Prostate gland (tissue), 2 donors: ENCODE measurements around the gene FOXC2. TPM values are rescaled to one million over a fixed set of nuclear protein-coding genes. Genes with fewer than 3 reads are reported as not detected.

ENCODE experiments used
- DNase-seq: peaks from one replicate; pipeline ENCODE4 v3.0.0-alpha.2; 2019; ENCODE audit warnings: low spot score
- H3K27ac ChIP-seq, 2 donors: fragments of 200-600 bp; sonication (generic); 2 replicates each; pipeline ENCODE4 v1.5.1; 2017 to 2019
- H3K27me3 ChIP-seq: fragments of 200-600 bp; sonication (generic); replicated peaks from 2 replicates; pipeline ENCODE4 v1.5.1; 2019; ENCODE audit not compliant: insufficient read depth
- H3K36me3 ChIP-seq, 2 donors: fragments of 200-600 bp; sonication (generic); 1 replicate in 1 of 2; 2 replicates in 1 of 2; pipeline versions ENCODE4 v1.5.1 to v1.8.1; 2017 to 2019
- H3K4me1 ChIP-seq: fragments of 200-600 bp; sonication (generic); replicated peaks from 2 replicates; pipeline ENCODE4 v1.5.1; 2019
- H3K4me3 ChIP-seq, 2 donors: fragments of 200-600 bp; sonication (generic); 2 replicates each; pipeline ENCODE4 v1.5.1; 2017 to 2019
- H3K9me3 ChIP-seq: fragments of 200-600 bp; sonication (generic); 2 replicates; pipeline ENCODE4 v1.5.1; 2017
- CTCF ChIP-seq, 4 experiments: fragments of 200-600 bp in 2 of 4; fragments of 450-650 bp in 2 of 4; sonication (generic) in 2 of 4; IDR thresholded peaks; 1 replicate in 3 of 4; 2 replicates in 1 of 4; pipeline ENCODE4 v1.5.1; 2016 to 2019; ENCODE audit warnings: antibody characterized with exemption in 4 of 4, mild to moderate bottlenecking in 2 of 4, moderate library complexity in 2 of 4
- POLR2A ChIP-seq: fragments of 450-650 bp; IDR thresholded peaks from one replicate; pipeline ENCODE4 v1.6.1; 2016; ENCODE audit warnings: antibody characterized with exemption, mild to moderate bottlenecking
- POLR2AphosphoS5 ChIP-seq: sonication (generic); formaldehyde crosslinking; IDR thresholded peaks from one replicate; pipeline ENCODE4 v1.6.1; 2017; ENCODE audit warnings: antibody characterized with exemption
- WGBS: methylation state at CpG from one replicate; pipeline ENCODE4 v1.1.5; 2018; 5-methylcytosine and 5-hydroxymethylcytosine counted together
- intact Hi-C: fragments of 100-400 bp; cut with DNase I; formaldehyde crosslinking; loops from one replicate; pipeline ENCODE4 v1.14.2; 2022
- total RNA-seq, 2 donors: library from RNA; depleted of rRNA; stranded (reverse); fragments of >200 nt; gene quantifications; one replicate each; pipeline ENCODE4 v1.1.0, GENCODE V29; 2016

The FOXC2 gene
- total RNA-seq, 2 donors from 2014 or later = 0.41 to 6.5 TPM

GRCh38 chr16:86570558-86571529 is 4.2 kb downstream of the FOXC2 start:
- intact Hi-C loops = no loop called here
- no peak overlapping the region for H3K27ac ChIP-seq

GRCh38 chr16:86571530-86571915 is 4.9 kb downstream of the FOXC2 start:
- intact Hi-C loops = no loop called here
- peaks cover 41% of the 10 kb centered on the region for H3K27me3 ChIP-seq

More at GRCh38 chr16:86570558-86571529, 4.2 kb downstream of the FOXC2 start:
- TF ChIP-seq POLR2A = no peak
- TF ChIP-seq POLR2AphosphoS5 = no peak
- no peak for TF ChIP-seq CTCF (IDR thresholded peaks at IDR 0.05)
- WGBS = 91% methylated on average over 28 of the region's 28 CpGs
- Histone ChIP-seq H3K4me1 (no peaks in the 10 kb centered on the region), H3K36me3 (no peaks in the 10 kb centered on the region), H3K4me3 (no peak overlapping the region), H3K9me3 (no peaks in the 10 kb centered on the region), H3K27me3 (peaks cover 44% of the 10 kb centered on the region)
- DNase-seq = no peak

GRCh38 chr16:86572041-86572521 is 5.5 kb downstream of the FOXC2 start:
- no peak for TF ChIP-seq POLR2A
- TF ChIP-seq CTCF (IDR thresholded peaks at IDR 0.05) = no peak
- TF ChIP-seq POLR2AphosphoS5 = no peak
- Histone ChIP-seq H3K27me3 (peaks cover 45% of the 10 kb centered on the region), H3K4me1 (no peaks in the 10 kb centered on the region), H3K27ac (no peak overlapping the region), H3K9me3 (no peaks in the 10 kb centered on the region), H3K4me3 (no peak overlapping the region), H3K36me3 (no peaks in the 10 kb centered on the region)
- 89% methylated on average over 12 of the region's 12 CpGs for WGBS
- DNase-seq = no peak
- intact Hi-C loops = no loop called here

More at GRCh38 chr16:86571530-86571915, 4.9 kb downstream of the FOXC2 start:
- H3K36me3 ChIP-seq = no peaks in the 10 kb centered on the region
- WGBS = 78% methylated on average over 10 of the region's 10 CpGs
- H3K9me3 ChIP-seq = no peaks in the 10 kb centered on the region
- H3K4me1 ChIP-seq = no peaks in the 10 kb centered on the region
- H3K4me3 ChIP-seq = no peak overlapping the region
- H3K27ac ChIP-seq = no peak overlapping the region
- TF ChIP-seq CTCF (IDR thresholded peaks at IDR 0.05) = no peak
- no peak for TF ChIP-seq POLR2A
- no peak for TF ChIP-seq POLR2AphosphoS5
- DNase-seq = no peak

GRCh38 chr16:86572606-86573005 is 6.0 kb downstream of the FOXC2 start:
- Histone ChIP-seq H3K27me3 (peaks cover 45% of the 10 kb centered on the region), H3K9me3 (no peaks in the 10 kb centered on the region), H3K4me1 (no peaks in the 10 kb centered on the region), H3K36me3 (no peaks in the 10 kb centered on the region), H3K4me3 (no peak overlapping the region), H3K27ac (no peak overlapping the region)
- TF ChIP-seq POLR2AphosphoS5 (no peak), POLR2A (no peak), CTCF (IDR thresholded peaks at IDR 0.05) (no peak)
- intact Hi-C loops = no loop called here
- 88% methylated on average over 8 of the region's 8 CpGs for WGBS
- no peak for DNase-seq
